GM21825 (cell line): ENCODE measurements around the gene KCNIP4.

ENCODE experiments used
- ATAC-seq: cut with Tn5 transposase; IDR thresholded peaks from one replicate; pipeline ENCODE4 v1.9.1; 2021; ENCODE audit warnings: mild to moderate bottlenecking, moderate library complexity; ENCODE audit not compliant: unreplicated experiment

Gene KCNIP4

DNA sequence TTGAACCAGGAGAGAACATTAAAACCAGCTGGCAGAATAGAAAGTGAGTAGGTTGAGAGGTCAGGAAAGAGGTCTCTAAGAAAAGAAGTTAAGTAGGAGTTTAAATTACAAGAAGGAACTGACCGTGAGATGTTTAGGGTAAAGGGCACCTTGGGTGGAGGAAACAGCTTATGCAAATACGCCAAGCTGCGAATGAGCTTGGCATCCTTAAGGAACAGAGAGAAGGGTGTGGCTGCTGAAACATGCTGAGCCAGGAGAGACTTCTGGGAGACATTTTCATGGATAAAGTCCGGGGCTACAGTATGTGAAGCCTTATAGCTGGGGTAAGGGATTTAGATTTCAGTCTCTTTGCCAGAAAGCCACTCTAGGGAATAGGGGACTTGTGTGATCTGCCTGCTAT lies 249.1 kb downstream of the KCNIP4 start:
- no peak for ATAC-seq

DNA sequence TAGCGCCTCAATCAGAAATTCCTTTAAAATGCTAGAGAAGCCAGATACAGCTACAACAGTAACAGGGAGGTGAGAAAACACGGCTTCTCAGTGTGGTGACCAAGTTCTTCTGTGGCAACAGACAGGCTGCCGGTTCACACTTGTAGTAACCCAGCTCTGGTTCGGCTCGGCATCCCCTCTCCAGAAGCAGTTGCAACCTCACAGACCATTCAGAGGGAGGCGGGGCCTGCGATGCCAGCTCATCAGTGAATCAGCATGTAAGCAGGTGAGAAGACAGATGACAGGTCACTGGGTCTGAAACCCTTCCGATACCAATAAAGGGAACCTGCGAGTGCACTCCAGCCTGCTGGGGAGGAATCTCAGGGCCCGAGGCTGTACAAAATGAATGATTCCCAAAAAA lies 251.0 kb downstream of the KCNIP4 start:
- ATAC-seq, result no peak

DNA sequence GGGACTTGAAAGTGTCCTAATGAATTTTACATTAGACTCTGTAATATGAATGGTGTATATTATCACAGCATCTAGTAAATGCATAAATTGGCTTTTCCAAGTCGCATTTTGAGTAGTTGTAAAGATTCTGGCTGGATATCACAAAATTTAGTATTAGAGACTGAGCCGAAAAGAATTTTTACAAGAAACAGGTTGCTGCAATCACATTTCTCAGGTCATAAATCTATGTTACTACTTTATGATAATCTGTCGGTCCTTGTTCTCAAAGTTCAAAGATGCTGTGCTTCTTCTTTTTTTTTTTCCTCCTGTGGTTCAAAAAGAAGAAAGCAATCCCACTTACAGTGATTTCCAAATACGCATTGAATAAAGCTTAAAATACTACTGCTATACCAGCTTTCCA lies 253.4 kb downstream of the KCNIP4 start:
- ATAC-seq, result no peak

DNA sequence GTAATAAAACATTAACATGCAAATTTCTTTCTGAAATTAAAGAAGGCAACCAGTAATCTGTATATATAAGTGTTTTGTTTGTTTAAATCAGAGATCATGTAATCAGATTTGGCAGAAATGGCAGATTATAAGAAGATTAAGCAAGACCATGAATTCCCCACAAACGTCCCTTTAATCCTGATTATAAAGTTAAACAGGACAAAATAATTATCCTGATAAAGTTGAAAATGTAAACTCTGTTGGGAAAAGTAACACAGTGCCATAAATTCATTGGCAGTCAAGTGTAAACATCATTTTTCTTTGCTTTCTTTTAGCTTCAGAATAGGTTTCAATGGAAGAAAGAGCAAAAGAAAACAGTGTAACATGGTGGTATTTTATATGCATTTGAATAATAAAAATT lies 256.3 kb downstream of the KCNIP4 start:
- ATAC-seq, result no peak

DNA sequence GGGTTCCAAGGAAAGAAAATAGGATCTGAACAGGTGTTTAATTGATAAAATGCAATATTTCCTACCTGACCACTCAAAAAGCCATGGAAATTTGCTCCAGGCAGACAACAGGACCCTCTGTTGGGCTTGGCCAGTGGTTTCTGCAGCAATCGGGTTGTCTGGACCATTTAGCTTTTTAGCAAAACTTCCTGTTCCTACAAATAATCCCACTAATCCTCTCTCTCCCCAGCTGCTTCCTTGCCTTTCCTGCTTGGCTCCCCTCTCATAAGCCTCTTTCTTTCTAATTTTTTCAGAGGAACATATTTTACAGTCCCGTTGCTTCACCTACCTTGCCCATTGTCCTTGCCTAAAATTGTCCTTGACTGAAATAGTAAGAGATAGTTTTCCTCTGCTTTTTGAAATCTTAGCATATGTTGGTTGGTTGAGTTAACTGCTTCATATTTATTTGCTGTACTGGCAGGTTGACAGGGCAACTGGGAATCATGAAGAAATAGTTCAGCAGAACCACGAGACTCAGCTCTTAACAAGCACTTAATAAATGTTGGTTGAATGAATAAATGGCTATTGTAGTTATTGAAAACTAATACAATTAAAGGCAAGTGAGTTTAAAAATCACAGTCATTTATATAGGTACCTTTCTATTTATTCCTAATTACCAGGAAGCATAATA lies 259.8 kb downstream of the KCNIP4 start:
- ATAC-seq, result no peak

DNA sequence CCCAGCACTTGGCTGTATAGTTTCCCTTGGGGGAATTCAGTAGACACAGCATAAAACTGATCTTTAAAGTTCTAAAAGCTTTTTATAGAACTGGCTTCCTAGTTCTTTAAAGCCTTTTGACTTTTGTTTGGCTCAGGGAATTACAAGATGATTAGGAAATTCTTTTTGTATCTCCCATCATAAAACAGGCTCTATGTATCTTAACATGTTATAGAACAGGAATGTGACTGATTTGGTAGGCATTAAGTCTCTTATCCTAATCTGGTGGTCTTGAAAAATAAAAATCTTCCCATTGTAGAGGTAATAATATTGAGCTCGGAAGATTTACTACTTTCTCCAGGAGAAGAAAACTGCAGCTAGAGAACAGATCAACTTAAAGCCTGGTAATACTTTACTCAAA lies 262.7 kb downstream of the KCNIP4 start:
- no peak for ATAC-seq

DNA sequence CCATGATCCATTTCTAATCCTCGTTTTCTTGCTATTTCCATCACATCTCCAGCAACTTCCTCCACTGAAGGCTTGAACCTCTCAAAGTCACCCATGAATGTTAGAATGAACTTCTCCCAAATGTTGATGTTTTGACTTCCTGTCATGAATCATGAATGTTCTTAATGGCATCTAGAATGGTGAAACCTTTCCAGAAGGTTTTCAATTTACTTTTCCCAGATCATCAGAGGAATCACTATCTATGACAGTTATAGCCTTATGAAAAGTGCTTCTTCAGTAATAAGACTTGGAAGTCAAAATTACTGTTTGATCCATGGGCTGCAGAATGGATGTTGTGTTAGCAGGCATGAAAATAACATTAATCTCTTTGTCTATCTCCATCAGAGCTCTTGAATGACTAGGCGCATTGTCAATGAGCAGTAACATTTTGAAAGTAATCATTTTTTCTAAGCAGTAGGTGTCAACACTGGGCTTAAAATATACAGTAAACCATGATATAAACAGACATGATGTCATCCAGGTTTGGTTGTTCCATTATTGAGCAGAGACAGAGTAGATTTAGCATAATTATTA lies 268.2 kb downstream of the KCNIP4 start:
- ATAC-seq, result no peak

DNA sequence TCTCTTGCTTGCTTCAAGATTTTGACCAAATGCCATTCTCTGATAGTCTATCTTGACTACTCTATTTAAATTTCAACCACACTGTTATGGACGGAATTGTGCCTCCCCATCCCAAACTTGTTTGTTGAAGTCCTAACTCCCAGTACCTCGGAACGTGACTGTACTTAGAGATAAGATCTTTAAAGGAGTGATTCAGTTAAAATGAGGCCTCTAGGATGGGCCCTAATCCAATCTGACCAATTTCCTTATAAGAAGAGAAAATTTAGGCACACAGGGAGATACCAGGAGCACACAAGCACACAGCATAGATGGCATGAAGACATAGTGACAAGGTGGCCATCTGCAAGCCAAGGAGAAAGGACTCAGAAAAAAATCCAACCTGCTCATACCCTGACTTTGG lies 269.9 kb downstream of the KCNIP4 start:
- no peak for ATAC-seq

DNA sequence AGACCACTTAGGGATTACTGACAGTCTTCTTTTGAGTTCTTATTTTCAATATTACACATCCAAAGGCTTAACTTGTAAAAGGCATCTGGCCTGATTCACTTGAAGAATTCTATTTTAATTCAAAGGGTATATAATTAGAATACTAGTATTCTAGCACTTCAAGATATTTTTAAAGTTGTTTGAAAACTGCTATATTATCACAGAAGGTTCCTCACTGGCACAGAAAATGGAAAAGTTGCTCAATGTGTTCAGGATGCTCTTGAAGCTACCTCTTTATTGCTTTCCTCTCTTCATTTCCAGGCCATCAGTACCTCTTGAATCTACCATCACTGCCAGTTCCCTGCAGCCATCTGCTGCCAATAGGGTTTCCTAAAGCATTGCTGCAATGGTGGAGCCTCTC lies 271.4 kb downstream of the KCNIP4 start:
- no peak for ATAC-seq

DNA sequence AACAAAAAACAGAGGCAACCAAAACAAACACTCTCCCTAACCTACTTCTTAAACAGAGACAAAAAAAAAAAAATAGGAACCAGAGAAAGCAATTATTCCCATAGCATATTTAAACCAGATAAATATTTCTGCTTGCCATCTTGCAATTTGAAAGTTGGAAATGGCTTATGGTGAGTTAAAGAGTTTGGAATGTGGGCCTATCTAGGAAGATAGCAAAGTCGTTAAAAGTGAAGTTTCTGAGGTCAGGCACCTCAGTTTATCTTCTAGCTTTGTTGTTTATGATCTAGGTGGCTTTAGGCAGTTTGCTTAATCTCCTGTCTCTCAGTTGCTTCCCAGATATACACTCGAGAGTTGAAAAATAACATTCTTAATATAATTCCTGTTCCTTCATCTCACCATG lies 284.2 kb downstream of the KCNIP4 start:
- ATAC-seq, result no peak

DNA sequence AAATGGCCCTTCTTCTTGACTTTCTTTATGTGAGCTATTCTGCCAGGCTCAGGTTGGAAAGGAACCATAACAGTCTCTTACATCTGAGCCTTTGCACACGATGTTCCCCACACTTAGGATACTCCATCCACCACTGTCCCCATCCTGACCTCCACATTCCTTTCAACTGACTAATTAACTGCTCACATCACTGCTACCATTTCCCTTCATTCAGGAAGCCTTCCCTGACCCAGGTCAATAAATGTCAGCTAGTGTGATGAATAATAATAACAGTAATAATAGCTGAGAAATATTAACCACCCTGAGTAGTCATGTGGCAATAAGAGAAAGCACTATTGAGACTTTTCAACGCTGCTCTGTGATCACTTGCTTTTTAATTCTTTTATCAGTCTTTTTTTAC lies 291.7 kb downstream of the KCNIP4 start:
- no peak for ATAC-seq

DNA sequence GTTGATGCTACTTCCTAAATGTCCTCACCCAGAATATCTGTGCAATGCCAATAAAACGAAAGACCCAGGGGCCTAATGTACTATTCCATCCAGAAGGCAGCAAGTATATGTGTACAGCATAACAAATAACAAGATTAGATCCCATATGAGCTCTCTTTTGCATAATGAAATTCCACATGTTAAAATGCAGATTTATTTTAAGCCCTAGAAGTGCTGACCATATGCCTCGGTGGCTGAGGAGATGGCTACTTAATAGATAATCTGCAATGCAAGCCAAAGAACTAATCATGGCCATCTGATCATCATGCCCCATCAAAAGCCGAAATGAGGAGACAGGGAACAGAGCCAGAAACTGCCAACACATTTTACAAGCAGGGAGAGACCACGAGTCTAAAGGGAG lies 293.5 kb downstream of the KCNIP4 start:
- no peak for ATAC-seq

DNA sequence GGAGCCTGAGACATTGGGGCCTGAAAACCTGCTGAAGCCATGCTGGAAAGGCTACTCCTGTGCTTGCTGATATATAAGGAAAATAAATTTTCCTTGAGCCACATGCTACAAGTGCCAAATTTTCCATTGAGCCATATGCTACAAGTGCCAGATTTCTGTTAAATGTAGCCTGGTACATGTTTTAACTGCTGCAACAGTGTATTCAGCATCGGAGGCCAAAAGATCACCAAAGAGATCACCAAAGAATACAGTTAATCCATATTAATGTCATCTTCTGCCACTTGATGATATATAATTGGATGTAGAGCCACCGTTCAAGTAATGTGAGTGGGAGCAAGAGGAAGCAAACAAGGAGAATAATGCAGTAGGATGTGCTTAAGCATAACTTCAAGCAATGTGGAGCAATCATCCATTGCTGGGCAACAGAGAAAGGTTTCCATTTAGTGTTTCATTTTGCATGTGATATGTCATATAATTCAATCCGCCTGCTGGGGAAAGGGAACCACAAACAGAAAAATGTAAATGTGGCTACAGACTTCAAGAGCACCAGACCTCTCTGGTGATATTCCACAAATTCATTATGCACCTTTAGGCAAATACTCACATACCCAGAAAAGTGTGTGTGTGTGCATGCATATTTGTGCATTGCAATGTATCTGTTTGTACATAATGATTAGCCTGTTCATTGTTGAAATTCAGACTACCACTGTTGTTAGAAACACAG lies 295.9 kb downstream of the KCNIP4 start:
- no peak for ATAC-seq

DNA sequence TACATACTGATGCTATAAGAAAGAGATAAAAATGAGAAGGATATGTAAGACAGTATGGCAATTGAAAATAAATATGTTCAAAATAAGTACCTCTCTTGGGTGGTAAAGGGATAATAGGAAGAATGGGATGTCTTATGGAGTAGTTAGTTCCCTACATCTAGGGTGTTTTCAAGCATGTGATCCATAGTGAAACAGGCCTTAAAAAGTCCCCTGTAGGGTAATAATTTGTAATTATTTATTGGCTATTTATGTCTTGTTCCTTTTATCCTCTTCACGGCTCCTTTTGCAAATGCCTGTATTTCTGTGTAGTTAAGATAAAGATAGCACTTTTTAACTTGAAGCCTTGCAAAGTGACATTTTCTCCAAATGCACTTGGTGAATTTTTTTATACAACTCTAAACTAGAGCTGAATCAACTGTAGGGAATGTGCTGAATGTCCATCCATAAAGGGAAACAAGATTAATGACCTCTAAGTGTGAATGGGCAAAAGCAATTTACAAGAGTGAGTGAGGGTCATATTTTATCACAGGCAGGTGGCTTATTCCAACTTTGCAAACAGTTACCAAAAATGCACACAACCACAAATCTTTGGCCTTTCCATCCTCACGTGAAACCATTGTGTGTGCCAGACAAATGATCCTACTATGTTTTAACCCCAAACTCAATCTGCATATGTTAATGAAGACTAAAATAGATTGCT lies 299.0 kb downstream of the KCNIP4 start:
- no peak for ATAC-seq

DNA sequence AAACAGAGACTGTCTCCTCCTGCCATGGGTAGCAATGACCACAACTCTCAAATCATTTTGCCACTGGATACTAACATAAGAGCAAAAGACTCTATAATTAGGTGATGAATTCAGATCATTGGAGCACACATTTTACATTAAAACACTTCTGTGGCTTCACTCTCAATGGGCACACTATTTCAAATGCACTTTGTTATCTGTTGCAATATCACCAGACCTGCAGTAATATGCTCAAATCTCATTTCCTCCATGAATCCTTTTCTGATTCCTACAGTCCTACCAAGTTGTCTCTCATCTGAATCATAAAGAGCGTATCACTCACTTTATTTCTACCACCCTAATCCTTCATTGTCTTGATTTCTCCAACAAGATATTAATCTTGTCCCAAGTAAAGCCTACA lies 302.8 kb downstream of the KCNIP4 start:
- ATAC-seq, result no peak

DNA sequence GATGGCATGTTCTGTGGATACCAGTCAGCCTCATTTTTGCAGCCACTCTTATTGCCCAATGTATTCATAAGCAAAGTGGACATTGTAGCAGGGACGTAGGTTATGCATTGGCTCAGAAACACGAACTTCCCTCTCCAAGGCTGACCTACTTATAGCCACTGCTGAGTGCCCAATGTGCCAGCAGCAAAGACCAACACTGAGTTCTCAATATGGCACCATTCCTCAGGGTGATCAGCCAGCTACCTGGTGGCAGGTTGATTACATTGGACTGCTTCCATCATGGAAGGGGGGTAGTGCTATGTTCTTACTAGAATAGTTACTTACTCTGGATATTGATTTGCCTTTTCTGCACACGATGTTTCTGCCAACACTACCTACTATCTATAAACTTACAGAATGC lies 306.9 kb downstream of the KCNIP4 start:
- ATAC-seq, result no peak

DNA sequence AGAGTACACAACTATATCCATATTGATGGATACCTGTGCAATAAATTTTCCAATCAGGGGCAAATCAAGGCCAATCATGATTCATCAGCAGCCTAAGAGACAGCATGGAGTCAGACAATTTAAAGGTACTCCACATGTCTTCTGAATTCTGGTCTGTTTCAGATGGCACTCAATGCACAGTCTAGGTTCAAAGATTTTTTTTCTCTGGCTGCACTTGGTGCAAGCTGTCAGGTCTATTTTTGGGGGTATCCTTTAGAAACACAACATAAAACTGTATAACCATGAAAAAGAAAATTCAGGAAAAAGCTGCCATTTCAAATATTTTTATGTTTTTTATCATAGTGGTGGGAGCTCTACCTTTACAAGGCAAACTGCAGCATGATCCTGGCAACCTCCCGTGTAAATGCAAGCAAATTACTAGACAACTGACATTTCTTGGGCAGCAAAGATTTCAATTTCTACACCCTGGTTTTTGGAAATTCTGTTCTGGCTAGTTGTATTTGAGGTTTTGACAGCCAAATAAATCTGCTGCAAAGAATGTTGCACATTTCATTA lies 310.3 kb downstream of the KCNIP4 start:
- no peak for ATAC-seq

DNA sequence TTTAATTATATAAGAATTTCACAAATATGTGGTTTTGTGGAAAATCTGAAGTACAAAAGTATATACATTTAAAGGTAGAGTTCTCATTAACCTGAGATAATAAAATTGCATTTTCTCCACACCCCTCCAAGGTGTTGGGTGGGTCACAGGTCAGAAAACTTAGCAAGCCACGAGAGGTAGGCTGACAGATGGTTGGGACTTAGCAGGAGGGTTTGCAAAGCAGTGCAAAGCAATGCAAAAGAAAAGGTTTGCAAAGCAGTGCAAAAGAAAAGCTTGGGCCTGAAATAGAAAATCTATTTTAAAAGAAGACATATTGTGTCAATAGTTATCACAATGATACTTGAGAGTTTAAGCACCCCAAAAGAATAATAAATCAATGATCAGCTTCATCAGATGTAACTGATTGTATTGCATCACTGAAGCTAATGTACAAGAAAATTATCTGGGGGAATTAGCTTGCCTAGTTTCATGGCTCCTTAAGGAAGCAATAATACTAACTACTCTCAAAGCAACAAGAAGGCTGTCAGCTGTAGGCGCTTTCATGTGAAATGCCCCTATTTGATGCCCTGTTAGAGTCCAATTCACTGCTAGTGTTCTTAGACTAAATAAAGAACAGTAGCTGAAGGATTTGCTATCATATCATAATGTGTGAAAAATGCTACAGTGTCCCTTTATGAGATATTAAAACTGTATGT lies 319.5 kb downstream of the KCNIP4 start:
- ATAC-seq, result no peak

DNA sequence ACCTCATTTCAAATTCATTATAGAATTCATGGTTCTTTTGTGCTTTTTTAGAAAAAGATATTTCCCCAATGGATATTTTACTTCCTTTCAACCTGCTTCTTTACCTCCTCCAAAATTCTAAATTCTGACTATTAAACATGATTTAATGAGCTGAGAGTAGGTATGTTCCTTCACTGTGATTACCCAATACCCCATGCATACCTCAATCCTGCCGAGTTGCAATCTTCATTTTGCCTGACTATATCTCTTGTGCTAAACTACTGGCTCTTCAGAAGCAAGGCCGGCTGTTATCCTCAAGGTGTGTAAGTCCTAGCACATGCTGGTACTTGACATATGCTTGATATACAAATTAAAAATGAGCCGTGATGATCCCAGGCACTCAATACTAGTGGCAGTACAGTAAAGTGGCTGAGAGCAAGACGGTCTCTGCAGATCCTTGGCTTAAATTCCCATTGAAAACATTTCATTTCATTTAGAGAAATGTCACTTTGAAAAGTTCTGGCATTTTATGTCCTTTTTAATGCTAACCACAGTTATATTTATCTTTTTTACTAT lies 320.4 kb downstream of the KCNIP4 start:
- ATAC-seq, result no peak

DNA sequence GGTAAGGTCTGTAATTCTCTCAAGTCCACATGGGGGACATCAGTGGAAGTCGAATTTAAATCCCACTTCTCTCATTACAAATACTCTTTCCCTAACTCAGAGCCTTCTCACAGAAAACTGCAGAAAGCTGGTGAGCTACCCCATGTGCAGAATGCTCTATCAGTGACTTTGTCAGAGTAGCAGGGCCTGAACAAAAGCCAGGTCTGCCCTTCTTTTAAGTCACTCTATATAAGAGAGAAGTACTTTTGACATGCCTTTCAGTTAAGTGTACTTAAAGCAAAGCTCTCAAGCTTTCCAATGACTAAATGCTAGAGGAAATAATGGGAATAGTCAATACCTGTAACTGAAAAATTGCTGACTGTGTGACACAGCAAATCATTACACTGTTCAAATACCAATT lies 323.1 kb downstream of the KCNIP4 start:
- no peak for ATAC-seq

DNA sequence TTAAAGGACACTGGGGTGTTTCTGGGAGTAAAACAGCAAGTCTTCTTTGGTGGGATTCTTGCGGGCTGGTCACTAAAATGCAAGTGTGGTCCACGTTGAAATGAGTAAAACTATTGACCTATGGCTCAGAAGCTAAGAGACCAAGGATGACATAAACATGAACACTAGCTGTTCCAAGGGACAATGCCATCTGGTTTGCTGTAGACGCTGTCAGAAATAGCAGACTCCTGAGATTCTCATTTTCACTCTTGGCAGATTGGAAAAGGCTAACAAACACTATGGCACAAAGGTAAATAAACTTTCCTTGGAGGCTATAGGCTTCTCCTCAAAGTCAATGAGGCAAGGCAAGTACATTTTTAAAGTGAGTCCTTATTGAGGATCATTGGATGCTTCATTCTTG lies 343.6 kb downstream of the KCNIP4 start:
- no peak for ATAC-seq
